ENCODE results near the gene PEDS1.

The PEDS1 gene

DNA sequence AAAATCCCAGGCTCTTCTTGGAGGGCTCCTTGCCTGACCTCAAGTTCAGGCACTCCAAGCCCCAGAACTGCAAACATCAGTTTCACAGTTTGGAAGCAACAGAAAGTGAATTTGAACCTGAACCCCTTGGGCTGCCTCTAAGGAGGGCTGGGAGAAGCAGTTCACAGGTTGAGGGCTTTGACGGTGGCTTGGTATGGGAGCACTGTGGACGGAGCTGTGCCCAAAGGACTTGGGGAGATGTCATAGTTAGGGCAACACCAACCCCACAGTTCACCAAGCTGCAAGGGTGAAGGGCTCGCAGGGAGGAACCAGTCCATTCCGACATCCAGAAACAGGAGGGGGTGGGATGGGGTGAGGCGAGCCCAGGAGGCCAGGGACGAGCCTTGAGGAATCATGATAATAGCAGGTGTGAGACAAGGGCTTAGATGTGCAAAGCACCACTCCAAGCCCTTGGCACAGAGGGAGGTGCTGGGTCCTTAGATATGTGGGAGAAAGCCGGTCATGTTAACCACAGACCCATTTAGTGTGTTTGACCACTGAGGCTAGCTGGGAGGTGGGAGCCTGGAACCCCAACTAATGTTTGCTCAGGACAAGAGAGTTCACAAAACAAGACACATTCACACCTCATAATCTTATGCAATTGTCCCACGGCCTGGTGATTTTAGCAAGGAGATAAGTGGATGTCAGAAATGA lies 41.5 kb upstream of the PEDS1 start:
- Histone ChIP-seq H3K9ac (ENCODE audit: low read length) (no peak overlapping the region), H3K36me3 (ENCODE audit: control insufficient read depth, insufficient read depth, low read length) (no peaks in the 10 kb centered on the region), H3K27me3 (ENCODE audit: control insufficient read depth, insufficient read depth, low read length) (no peaks in the 10 kb centered on the region), H3K4me1 (ENCODE audit: control insufficient read depth, insufficient read depth, low read length) (peaks cover 15% of the 10 kb centered on the region), H3K4me3 (ENCODE audit: low read length) (no peak overlapping the region), H3K27ac (ENCODE audit: low read depth, low read length) (no peak overlapping the region)

DNA sequence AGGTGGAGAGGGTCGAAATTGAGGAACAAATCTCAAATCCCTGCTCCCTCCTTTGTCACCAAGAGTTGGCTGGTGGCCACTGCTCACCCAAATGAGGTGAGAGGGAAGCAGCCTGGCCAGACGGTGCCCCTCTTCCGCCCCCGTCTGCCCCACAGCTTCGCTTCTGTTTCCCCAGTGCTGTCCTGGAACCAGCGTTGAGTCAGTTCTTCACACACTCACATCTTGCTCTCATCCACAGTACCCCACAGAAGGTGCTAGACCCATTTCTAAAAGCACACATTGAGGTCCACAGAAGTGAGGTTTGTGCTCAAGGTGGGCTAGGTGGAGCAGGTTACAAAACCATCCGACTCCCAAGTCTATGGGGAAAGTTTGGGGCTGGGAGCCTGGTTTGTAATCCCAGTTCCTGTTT lies 40.9 kb upstream of the PEDS1 start:
- Histone ChIP-seq H3K9ac (ENCODE audit: low read length) (no peak overlapping the region), H3K4me3 (ENCODE audit: low read length) (peak overlapping the region; percentile 97), H3K27ac (ENCODE audit: low read depth, low read length) (peak overlapping the region; percentile 98), H3K36me3 (ENCODE audit: control insufficient read depth, insufficient read depth, low read length) (no peaks in the 10 kb centered on the region), H3K4me1 (ENCODE audit: control insufficient read depth, insufficient read depth, low read length) (peaks cover 15% of the 10 kb centered on the region), H3K27me3 (ENCODE audit: control insufficient read depth, insufficient read depth, low read length) (no peaks in the 10 kb centered on the region)

DNA sequence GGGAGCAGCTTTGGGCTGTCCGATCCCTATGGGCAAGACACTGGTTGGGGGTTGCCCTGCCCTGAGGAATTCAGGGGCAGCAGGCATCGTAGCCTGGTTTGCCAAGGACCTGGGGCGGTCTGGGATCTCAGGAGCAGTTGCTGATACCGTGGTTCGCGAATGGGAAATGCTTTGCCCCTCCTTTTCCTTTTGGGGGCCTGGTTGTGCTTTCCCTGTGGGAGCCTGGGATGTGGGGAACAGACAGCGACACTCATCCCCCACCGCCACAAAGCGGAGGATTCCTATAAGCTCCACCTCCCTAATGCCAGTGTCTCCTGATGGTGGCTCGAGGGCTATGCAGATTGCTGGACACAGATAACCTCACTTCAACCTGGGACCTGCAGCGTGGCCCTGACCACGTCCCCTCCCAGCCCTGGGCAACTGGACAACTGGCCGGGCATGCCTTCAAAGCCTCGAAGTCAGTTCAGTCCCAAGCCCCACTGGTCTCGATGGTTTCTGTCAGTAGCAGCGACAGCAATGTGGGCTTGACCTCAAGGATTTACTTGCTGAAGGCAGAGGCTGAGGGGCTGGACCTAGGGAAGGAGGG lies 40.4 kb upstream of the PEDS1 start:
- peak overlapping the region; percentile 97 for H3K4me3 ChIP-seq (ENCODE audit: low read length)
- H3K27me3 ChIP-seq (ENCODE audit: control insufficient read depth, insufficient read depth, low read length), result no peaks in the 10 kb centered on the region
- H3K4me1 ChIP-seq (ENCODE audit: control insufficient read depth, insufficient read depth, low read length), result peaks cover 15% of the 10 kb centered on the region
- peak overlapping the region; percentile 98 for H3K27ac ChIP-seq (ENCODE audit: low read depth, low read length)
- H3K36me3 ChIP-seq (ENCODE audit: control insufficient read depth, insufficient read depth, low read length), result no peaks in the 10 kb centered on the region
- no peak overlapping the region for H3K9ac ChIP-seq (ENCODE audit: low read length)

DNA sequence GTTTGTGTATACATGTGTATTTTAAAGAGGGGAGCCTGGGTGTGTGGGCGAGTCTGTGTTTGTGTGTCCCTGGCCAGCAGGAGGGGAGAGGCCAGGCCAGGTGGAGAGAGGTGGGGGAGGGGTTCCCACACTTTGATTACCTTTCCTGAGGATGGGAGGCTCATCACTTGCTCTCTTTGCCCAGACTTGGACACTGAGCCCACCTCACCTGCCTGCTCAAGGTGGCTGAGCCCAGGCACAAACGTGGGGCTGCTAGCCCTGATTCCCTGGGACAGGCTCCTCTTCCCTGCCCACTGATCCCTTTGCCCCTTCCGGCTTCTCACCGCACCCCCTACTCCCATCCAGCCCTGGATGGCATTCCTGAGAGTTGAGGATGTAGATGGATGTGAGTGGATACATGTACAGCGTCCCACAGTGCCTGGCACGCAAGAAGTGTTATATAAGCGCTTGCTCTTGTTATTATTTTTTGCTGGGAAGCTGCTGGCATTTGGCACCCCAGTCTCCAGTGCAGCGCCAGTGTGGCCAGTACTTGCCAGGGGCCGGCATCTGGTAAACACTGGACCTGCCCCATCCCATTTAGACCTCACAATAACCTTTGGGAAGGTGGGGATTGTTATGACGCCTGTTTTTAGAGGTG lies 39.8 kb upstream of the PEDS1 start:
- Histone ChIP-seq H3K27ac (ENCODE audit: low read depth, low read length) (peak overlapping the region; percentile 98), H3K4me1 (ENCODE audit: control insufficient read depth, insufficient read depth, low read length) (peaks cover 15% of the 10 kb centered on the region), H3K4me3 (ENCODE audit: low read length) (peak overlapping the region; percentile 97), H3K9ac (ENCODE audit: low read length) (peak overlapping the region; percentile 64), H3K27me3 (ENCODE audit: control insufficient read depth, insufficient read depth, low read length) (no peaks in the 10 kb centered on the region), H3K36me3 (ENCODE audit: control insufficient read depth, insufficient read depth, low read length) (no peaks in the 10 kb centered on the region)

DNA sequence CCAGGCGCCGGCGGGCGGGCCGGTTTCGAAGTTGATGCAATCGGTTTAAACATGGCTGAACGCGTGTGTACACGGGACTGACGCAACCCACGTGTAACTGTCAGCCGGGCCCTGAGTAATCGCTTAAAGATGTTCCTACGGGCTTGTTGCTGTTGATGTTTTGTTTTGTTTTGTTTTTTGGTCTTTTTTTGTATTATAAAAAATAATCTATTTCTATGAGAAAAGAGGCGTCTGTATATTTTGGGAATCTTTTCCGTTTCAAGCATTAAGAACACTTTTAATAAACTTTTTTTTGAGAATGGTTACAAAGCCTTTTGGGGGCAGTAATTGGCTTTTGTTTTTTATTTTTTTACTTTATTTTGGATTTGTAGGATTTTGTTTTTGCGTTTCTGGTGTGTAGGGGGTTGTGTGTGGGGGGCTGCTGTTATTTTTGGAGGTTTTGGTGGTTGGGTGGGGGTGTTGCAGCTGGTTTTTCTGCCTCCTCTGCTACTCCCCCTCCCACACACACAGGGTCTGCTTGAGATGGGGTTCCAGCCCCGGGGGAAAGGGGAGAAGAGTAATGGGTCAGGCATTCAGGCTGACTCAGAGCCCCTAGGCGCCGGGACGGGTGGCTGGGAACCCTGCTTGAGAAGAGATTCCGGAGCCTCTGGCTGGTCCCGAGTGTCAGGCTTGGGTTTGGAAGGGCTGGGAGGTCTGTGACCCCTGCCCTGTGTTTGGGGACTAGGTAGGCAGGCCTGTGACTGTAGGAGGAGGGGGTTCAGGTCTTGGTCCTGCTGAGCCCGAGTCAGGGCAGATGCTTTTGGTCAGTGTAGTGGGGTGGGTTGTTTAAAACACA lies 39.1 kb upstream of the PEDS1 start:
- peak overlapping the region; percentile 64 for H3K9ac ChIP-seq (ENCODE audit: low read length)
- no peaks in the 10 kb centered on the region for H3K36me3 ChIP-seq (ENCODE audit: control insufficient read depth, insufficient read depth, low read length)
- peak overlapping the region; percentile 98 for H3K27ac ChIP-seq (ENCODE audit: low read depth, low read length)
- H3K27me3 ChIP-seq (ENCODE audit: control insufficient read depth, insufficient read depth, low read length), result no peaks in the 10 kb centered on the region
- peaks cover 15% of the 10 kb centered on the region for H3K4me1 ChIP-seq (ENCODE audit: control insufficient read depth, insufficient read depth, low read length)
- H3K4me3 ChIP-seq (ENCODE audit: low read length), result peak overlapping the region; percentile 97

DNA sequence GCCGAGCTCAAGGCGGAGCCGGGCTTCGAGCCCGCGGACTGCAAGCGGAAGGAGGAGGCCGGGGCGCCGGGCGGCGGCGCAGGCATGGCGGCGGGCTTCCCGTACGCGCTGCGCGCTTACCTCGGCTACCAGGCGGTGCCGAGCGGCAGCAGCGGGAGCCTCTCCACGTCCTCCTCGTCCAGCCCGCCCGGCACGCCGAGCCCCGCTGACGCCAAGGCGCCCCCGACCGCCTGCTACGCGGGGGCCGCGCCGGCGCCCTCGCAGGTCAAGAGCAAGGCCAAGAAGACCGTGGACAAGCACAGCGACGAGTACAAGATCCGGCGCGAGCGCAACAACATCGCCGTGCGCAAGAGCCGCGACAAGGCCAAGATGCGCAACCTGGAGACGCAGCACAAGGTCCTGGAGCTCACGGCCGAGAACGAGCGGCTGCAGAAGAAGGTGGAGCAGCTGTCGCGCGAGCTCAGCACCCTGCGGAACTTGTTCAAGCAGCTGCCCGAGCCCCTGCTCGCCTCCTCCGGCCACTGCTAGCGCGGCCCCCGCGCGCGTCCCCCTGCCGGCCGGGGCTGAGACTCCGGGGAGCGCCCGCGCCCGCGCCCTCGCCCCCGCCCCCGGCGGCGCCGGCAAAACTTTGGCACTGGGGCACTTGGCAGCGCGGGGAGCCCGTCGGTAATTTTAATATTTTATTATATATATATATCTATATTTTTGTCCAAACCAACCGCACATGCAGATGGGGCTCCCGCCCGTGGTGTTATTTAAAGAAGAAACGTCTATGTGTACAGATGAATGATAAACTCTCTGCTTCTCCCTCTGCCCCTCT lies 38.2 kb upstream of the PEDS1 start:
- H3K9ac ChIP-seq (ENCODE audit: low read length), result peak overlapping the region; percentile 97
- H3K4me3 ChIP-seq (ENCODE audit: low read length), result peak overlapping the region; percentile 97
- peaks cover 15% of the 10 kb centered on the region for H3K4me1 ChIP-seq (ENCODE audit: control insufficient read depth, insufficient read depth, low read length)
- H3K27ac ChIP-seq (ENCODE audit: low read depth, low read length), result peak overlapping the region; percentile 98
- no peaks in the 10 kb centered on the region for H3K36me3 ChIP-seq (ENCODE audit: control insufficient read depth, insufficient read depth, low read length)
- H3K27me3 ChIP-seq (ENCODE audit: control insufficient read depth, insufficient read depth, low read length), result no peaks in the 10 kb centered on the region

DNA sequence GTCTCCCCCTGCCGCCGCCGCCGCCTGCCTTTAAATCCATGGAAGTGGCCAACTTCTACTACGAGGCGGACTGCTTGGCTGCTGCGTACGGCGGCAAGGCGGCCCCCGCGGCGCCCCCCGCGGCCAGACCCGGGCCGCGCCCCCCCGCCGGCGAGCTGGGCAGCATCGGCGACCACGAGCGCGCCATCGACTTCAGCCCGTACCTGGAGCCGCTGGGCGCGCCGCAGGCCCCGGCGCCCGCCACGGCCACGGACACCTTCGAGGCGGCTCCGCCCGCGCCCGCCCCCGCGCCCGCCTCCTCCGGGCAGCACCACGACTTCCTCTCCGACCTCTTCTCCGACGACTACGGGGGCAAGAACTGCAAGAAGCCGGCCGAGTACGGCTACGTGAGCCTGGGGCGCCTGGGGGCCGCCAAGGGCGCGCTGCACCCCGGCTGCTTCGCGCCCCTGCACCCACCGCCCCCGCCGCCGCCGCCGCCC lies 37.6 kb upstream of the PEDS1 start:
- Histone ChIP-seq H3K4me1 (ENCODE audit: control insufficient read depth, insufficient read depth, low read length) (peaks cover 15% of the 10 kb centered on the region), H3K27me3 (ENCODE audit: control insufficient read depth, insufficient read depth, low read length) (no peaks in the 10 kb centered on the region), H3K36me3 (ENCODE audit: control insufficient read depth, insufficient read depth, low read length) (no peaks in the 10 kb centered on the region), H3K4me3 (ENCODE audit: low read length) (peak overlapping the region; percentile 97), H3K9ac (ENCODE audit: low read length) (peak overlapping the region; percentile 82), H3K27ac (ENCODE audit: low read depth, low read length) (peak overlapping the region; percentile 98)

DNA sequence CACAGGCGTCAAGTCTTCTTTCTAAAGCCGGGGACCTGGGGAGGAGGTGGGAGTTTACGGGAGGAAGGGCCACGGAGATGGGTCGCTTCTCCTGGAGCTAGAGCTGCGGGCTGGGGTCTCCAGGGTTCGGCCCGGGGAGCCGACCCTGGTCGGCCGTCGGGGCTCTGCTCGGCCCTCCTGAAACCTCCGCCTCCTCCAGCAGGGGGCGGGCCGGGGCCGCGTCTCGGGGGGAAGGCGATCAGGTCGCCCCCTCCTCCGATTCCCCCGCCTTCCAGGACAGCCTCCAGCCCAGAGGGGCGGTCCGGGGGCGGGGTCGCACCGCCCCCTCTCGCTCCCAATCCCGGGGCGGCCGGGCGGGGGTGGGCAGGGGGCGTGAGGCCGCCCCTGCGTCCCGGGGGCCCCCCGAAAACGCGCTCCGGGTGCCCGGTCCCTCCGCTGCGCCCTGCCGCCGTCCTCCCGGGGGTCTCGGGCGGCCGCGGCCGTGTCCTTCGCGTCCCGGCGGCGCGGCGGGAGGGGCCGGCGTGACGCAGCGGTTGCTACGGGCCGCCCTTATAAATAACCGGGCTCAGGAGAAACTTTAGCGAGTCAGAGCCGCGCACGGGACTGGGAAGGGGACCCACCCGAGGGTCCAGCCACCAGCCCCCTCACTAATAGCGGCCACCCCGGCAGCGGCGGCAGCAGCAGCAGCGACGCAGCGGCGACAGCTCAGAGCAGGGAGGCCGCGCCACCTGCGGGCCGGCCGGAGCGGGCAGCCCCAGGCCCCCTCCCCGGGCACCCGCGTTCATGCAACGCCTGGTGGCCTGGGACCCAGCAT lies 36.9 kb upstream of the PEDS1 start, which contains the start of gene CEBPB:
CEBPB (plus strand) TSS at position 580 of the 814 bp plus-strand sequence; CDS start at position 784, 204 bp downstream.
- peaks cover 15% of the 10 kb centered on the region for H3K4me1 ChIP-seq (ENCODE audit: control insufficient read depth, insufficient read depth, low read length)
- no peaks in the 10 kb centered on the region for H3K36me3 ChIP-seq (ENCODE audit: control insufficient read depth, insufficient read depth, low read length)
- H3K9ac ChIP-seq (ENCODE audit: low read length), result peak within 1 kb of the TSS; percentile 97
- H3K4me3 ChIP-seq (ENCODE audit: low read length), result peak within 1 kb of the TSS; percentile 97
- H3K27me3 ChIP-seq (ENCODE audit: control insufficient read depth, insufficient read depth, low read length), result no peaks in the 10 kb centered on the region
- peak within 1 kb of the TSS; percentile 98 for H3K27ac ChIP-seq (ENCODE audit: low read depth, low read length)

DNA sequence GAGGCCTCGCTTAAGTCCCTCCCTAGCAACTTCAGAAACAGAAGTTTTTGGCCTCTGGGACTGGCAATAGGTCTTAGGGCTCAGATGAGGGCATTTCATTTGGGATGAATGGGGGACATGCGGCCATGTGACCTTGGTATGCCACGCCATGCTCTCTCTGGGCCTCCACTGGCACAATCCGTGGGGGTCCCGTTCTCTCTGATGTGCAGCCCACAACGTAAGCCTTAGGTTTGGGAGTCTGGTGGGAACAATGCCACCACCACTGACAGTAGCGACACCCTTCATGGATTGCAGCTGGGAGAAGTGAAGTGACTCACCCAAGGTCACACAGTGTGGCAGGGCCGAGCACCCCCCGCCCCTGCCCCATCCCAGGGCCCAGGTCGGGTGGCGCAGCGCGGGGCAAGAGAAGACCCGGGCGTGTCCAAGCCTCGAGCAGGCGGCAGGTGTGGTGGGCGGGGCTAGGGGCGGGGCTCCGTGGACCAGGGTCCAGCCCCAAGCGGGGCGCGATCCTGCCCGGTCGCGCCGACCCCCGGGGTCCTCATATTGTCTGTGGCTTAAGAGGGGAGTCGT lies 36.2 kb upstream of the PEDS1 start:
- Histone ChIP-seq H3K4me3 (ENCODE audit: low read length) (no peak overlapping the region), H3K27ac (ENCODE audit: low read depth, low read length) (peak overlapping the region; percentile 98), H3K9ac (ENCODE audit: low read length) (no peak overlapping the region), H3K4me1 (ENCODE audit: control insufficient read depth, insufficient read depth, low read length) (peaks cover 15% of the 10 kb centered on the region), H3K36me3 (ENCODE audit: control insufficient read depth, insufficient read depth, low read length) (no peaks in the 10 kb centered on the region), H3K27me3 (ENCODE audit: control insufficient read depth, insufficient read depth, low read length) (no peaks in the 10 kb centered on the region)

DNA sequence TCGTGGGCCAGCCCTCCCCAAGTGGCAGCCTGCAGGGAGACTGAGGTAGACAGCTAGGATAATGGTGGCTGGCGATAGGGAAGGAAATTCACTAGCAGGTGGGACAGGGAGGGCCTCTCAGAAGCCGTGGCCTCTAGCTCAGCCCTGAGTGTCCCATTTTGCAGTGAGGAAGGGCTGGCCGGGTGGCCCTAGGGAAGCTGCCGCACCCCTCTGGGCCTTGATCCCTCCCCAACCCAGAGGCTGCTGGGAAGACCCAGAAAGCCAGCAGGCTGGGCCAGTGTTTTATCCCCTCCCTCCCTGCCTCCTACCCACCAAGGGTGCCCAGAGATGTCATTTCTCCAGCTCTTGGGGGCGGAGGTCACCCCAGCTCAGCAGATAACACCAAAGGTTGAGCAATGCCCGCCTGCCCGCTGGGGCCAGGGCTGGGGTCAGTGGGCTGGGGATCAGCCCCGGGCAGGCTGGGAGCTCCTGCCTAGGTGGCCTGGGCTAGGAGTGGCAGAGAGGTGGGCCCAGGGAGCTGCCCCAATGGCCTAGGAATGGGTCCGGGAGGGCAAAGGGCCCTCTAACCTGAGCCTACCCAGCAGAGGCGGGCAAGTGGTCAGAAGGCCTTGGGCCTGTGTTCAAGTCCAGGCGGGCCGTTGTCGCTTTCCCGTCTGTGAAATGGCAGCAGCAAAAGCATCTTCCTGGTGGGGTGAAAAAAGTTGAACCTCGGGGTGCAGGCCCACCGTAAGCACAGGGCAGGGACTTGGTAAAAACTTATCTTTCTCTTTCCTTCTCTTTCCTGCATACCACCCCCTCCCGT lies 35.6 kb upstream of the PEDS1 start:
- no peaks in the 10 kb centered on the region for H3K27me3 ChIP-seq (ENCODE audit: control insufficient read depth, insufficient read depth, low read length)
- no peak overlapping the region for H3K9ac ChIP-seq (ENCODE audit: low read length)
- no peaks in the 10 kb centered on the region for H3K36me3 ChIP-seq (ENCODE audit: control insufficient read depth, insufficient read depth, low read length)
- peaks cover 10% of the 10 kb centered on the region for H3K4me1 ChIP-seq (ENCODE audit: control insufficient read depth, insufficient read depth, low read length)
- H3K4me3 ChIP-seq (ENCODE audit: low read length), result no peak overlapping the region
- no peak overlapping the region for H3K27ac ChIP-seq (ENCODE audit: low read depth, low read length)

Data from rectal smooth muscle tissue (tissue), 1 donor.